ENCODE data around the gene ZNRD2.

GRCh38 chr11:65583589-65583988, 13.3 kb downstream of the ZNRD2 start:
- TF ChIP-seq CTCF (IDR thresholded peaks at IDR 0.05) (no peak), POLR2A (IDR thresholded peaks at IDR 0.05) (no peak)
